Trophoblast cell (in vitro differentiated cells and primary cell): ENCODE data around the gene NFIB.
A peak's percentile ranks its signal among the peaks of the same experiment; 100 is the strongest.

Experiments used
- DNase-seq, 2 donors: peaks; one replicate each; pipeline ENCODE4 v3.0.0-alpha.2; 2016
- H2AFZ ChIP-seq: 2 replicates; pipeline ENCODE4 v1.6.1; 2013; ENCODE audit warnings: low read length, moderate library complexity, mild to moderate bottlenecking; ENCODE audit not compliant: insufficient read depth, poor library complexity
- H2AK5ac ChIP-seq: 2 replicates; pipeline ENCODE4 v1.6.1; 2013; ENCODE audit warnings: mild to moderate bottlenecking, low read length
- H2BK120ac ChIP-seq: 2 replicates; pipeline ENCODE4 v1.6.1; 2013; ENCODE audit warnings: low read length, mild to moderate bottlenecking, moderate library complexity; ENCODE audit not compliant: insufficient read depth, poor library complexity
- H2BK12ac ChIP-seq: 2 replicates; pipeline ENCODE4 v1.6.1; 2013; ENCODE audit warnings: mild to moderate bottlenecking, low read length, moderate library complexity
- H2BK5ac ChIP-seq: 2 replicates; pipeline ENCODE4 v1.6.1; 2013; ENCODE audit warnings: low read length, low read depth, moderate library complexity, mild to moderate bottlenecking; ENCODE audit not compliant: poor library complexity
- H3K14ac ChIP-seq: 2 replicates; pipeline ENCODE4 v1.6.1; 2013; ENCODE audit warnings: mild to moderate bottlenecking, low read length
- H3K18ac ChIP-seq: 2 replicates; pipeline ENCODE4 v1.6.1; 2013; ENCODE audit warnings: mild to moderate bottlenecking, low read length
- H3K23ac ChIP-seq: 2 replicates; pipeline ENCODE4 v1.6.1; 2013; ENCODE audit warnings: low read length
- H3K27ac ChIP-seq: 2 replicates; pipeline ENCODE4 v1.5.1; 2013; ENCODE audit warnings: low read depth, mild to moderate bottlenecking, inconsistent platforms, low read length, moderate library complexity
- H3K27me3 ChIP-seq: 2 replicates; pipeline ENCODE4 v1.6.1; 2013; ENCODE audit warnings: inconsistent platforms, mild to moderate bottlenecking, low read length, moderate library complexity; ENCODE audit not compliant: insufficient read depth
- H3K36me3 ChIP-seq, 2 experiments: 1 replicate in 1 of 2; 2 replicates in 1 of 2; pipeline ENCODE4 v1.6.1; 2013; ENCODE audit warnings: low read length in 2 of 2, mild to moderate bottlenecking in 2 of 2, moderate library complexity in 1 of 2; ENCODE audit not compliant: insufficient read depth in 2 of 2, control insufficient read depth in 1 of 2
- H3K4ac ChIP-seq: 2 replicates; pipeline ENCODE4 v1.6.1; 2013; ENCODE audit warnings: low read depth, mild to moderate bottlenecking, low read length, moderate library complexity
- H3K4me1 ChIP-seq, 2 experiments: 1 replicate in 1 of 2; 2 replicates in 1 of 2; pipeline ENCODE4 v1.6.1; 2013; ENCODE audit warnings: low read length in 2 of 2, mild to moderate bottlenecking in 2 of 2, moderate library complexity in 1 of 2; ENCODE audit not compliant: insufficient read depth in 2 of 2, control insufficient read depth in 1 of 2
- H3K4me2 ChIP-seq: 2 replicates; pipeline ENCODE4 v1.6.1; 2013; ENCODE audit warnings: inconsistent platforms, mild to moderate bottlenecking, low read length, moderate library complexity
- H3K4me3 ChIP-seq: 2 replicates; pipeline ENCODE4 v1.5.1; 2013; ENCODE audit warnings: mild to moderate bottlenecking, low read depth, low read length, inconsistent platforms
- H3K79me1 ChIP-seq: one replicate; pipeline ENCODE4 v1.6.1; 2013; ENCODE audit warnings: low read length
- H3K79me2 ChIP-seq: 2 replicates; pipeline ENCODE4 v1.6.1; 2013; ENCODE audit warnings: low read length, mild to moderate bottlenecking; ENCODE audit not compliant: control insufficient read depth, insufficient read depth, poor library complexity
- H3K9ac ChIP-seq: 2 replicates; pipeline ENCODE4 v1.6.1; 2013; ENCODE audit warnings: mild to moderate bottlenecking, low read length
- H3K9me3 ChIP-seq: 2 replicates; pipeline ENCODE4 v1.6.1; 2013; ENCODE audit warnings: low read depth, mild to moderate bottlenecking, control low read depth, inconsistent platforms, low read length; ENCODE audit not compliant: insufficient read depth
- H4K12ac ChIP-seq: 2 replicates; pipeline ENCODE4 v1.6.1; 2013; ENCODE audit warnings: low read depth, mild to moderate bottlenecking, low read length, moderate library complexity
- H4K8ac ChIP-seq: 2 replicates; pipeline ENCODE4 v1.6.1; 2013; ENCODE audit warnings: low read depth, mild to moderate bottlenecking, low read length, moderate library complexity
- H4K91ac ChIP-seq: one replicate; pipeline ENCODE4 v1.6.1; 2013; ENCODE audit warnings: low read depth, mild to moderate bottlenecking, low read length, moderate library complexity
- WGBS: extraction: QIAGEN DNeasy Blood & Tissue Kit; methylation state at CpG from one replicate; pipeline ENCODE4 v1.1.7; 2013; ENCODE audit warnings: missing lambda C conversion rate; ENCODE audit not compliant: insufficient read length, insufficient coverage; ENCODE audit errors: extremely low coverage; 5-methylcytosine and 5-hydroxymethylcytosine counted together

Gene NFIB

GRCh38 chr9:14064940-14065339 lies 249.0 kb downstream of the NFIB start:
- peaks cover 2% of the 10 kb centered on the region for H3K9me3 ChIP-seq
- no peak overlapping the region for H2BK120ac ChIP-seq
- H3K79me2 ChIP-seq = no peaks in the 10 kb centered on the region
- H3K27ac ChIP-seq = no peak overlapping the region
- no peak overlapping the region for H4K12ac ChIP-seq
- H3K14ac ChIP-seq = no peak overlapping the region
- H3K4me3 ChIP-seq = no peak overlapping the region
- no peaks in the 10 kb centered on the region for H3K36me3 ChIP-seq
- no peak overlapping the region for H3K4ac ChIP-seq
- no peak overlapping the region for H4K8ac ChIP-seq
- no peak overlapping the region for H3K23ac ChIP-seq
- no peak overlapping the region for H2AK5ac ChIP-seq
- WGBS = no CpG with 5 or more reads among the region's 2 CpGs
- H2BK5ac ChIP-seq = no peak overlapping the region
- H4K91ac ChIP-seq = no peak overlapping the region
- no peak overlapping the region for H2BK12ac ChIP-seq
- no peak overlapping the region for H2AFZ ChIP-seq
- H3K79me1 ChIP-seq = no peaks in the 10 kb centered on the region
- DNase-seq = no peak
- H3K9ac ChIP-seq = no peak overlapping the region
- no peaks in the 10 kb centered on the region for H3K27me3 ChIP-seq
- no peak overlapping the region for H3K18ac ChIP-seq
- H3K4me2 ChIP-seq = no peak overlapping the region
- H3K4me1 ChIP-seq = no peaks in the 10 kb centered on the region

DNA sequence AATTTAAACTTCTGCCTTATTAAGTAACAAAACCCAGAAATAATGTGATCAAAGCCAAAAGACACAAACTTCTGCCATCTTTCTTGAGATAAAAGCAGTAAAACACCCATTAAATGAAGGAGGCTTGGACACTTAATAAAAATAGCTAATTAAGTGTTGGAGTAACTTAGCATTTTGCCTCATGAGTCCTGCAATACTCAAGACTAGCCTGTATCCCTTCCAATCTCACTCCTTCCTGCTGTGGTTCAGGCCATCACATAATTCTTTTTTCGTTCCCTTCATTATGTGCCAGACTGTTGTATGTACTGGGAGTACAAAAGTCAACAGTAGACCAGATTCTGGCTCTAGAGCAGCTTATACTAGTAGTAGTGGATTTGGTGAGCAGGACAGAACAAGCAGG lies 250.2 kb downstream of the NFIB start:
- H3K14ac ChIP-seq = no peak overlapping the region
- H3K79me1 ChIP-seq = no peaks in the 10 kb centered on the region
- no peaks in the 10 kb centered on the region for H3K27me3 ChIP-seq
- H3K36me3 ChIP-seq = no peaks in the 10 kb centered on the region
- no peak overlapping the region for H3K18ac ChIP-seq
- no peak overlapping the region for H3K23ac ChIP-seq
- no peak overlapping the region for H3K4me2 ChIP-seq
- H4K12ac ChIP-seq = no peak overlapping the region
- H2BK5ac ChIP-seq = no peak overlapping the region
- no peak overlapping the region for H3K4ac ChIP-seq
- H4K8ac ChIP-seq = no peak overlapping the region
- no peak overlapping the region for H2BK120ac ChIP-seq
- H3K9me3 ChIP-seq = peaks cover 2% of the 10 kb centered on the region
- no peak overlapping the region for H2AFZ ChIP-seq
- DNase-seq = no peak
- H3K4me3 ChIP-seq = no peak overlapping the region
- H3K27ac ChIP-seq = no peak overlapping the region
- H4K91ac ChIP-seq = no peak overlapping the region
- no peak overlapping the region for H3K9ac ChIP-seq
- H2BK12ac ChIP-seq = no peak overlapping the region
- H3K79me2 ChIP-seq = no peaks in the 10 kb centered on the region
- no peak overlapping the region for H2AK5ac ChIP-seq
- no CpG with 5 or more reads among the region's 1 CpG for WGBS
- no peaks in the 10 kb centered on the region for H3K4me1 ChIP-seq

- H3K23ac ChIP-seq = no peak overlapping the region
- no peak overlapping the region for H3K14ac ChIP-seq
- no peak overlapping the region for H4K12ac ChIP-seq
- H3K36me3 ChIP-seq = no peaks in the 10 kb centered on the region
- H2BK5ac ChIP-seq = no peak overlapping the region
- no peak overlapping the region for H2BK12ac ChIP-seq
- H2BK120ac ChIP-seq = no peak overlapping the region
- H2AFZ ChIP-seq = no peak overlapping the region
- no peak overlapping the region for H3K18ac ChIP-seq
- H3K79me1 ChIP-seq = no peaks in the 10 kb centered on the region
- H4K91ac ChIP-seq = no peak overlapping the region
- H3K9ac ChIP-seq = no peak overlapping the region
- no CpG with 5 or more reads among the region's 9 CpGs for WGBS
- H4K8ac ChIP-seq = no peak overlapping the region
- no peak overlapping the region for H3K27ac ChIP-seq
- no peak overlapping the region for H3K4me2 ChIP-seq
- H2AK5ac ChIP-seq = no peak overlapping the region
- peaks cover 2% of the 10 kb centered on the region for H3K9me3 ChIP-seq
- H3K4me3 ChIP-seq = no peak overlapping the region
- H3K4ac ChIP-seq = no peak overlapping the region
- H3K27me3 ChIP-seq = no peaks in the 10 kb centered on the region
- peak; percentile 53 to 80 for DNase-seq
- no peaks in the 10 kb centered on the region for H3K79me2 ChIP-seq
- no peaks in the 10 kb centered on the region for H3K4me1 ChIP-seq
Observed at GRCh38 chr9:14062586-14063221, 251.2 kb downstream of the NFIB start.

DNA sequence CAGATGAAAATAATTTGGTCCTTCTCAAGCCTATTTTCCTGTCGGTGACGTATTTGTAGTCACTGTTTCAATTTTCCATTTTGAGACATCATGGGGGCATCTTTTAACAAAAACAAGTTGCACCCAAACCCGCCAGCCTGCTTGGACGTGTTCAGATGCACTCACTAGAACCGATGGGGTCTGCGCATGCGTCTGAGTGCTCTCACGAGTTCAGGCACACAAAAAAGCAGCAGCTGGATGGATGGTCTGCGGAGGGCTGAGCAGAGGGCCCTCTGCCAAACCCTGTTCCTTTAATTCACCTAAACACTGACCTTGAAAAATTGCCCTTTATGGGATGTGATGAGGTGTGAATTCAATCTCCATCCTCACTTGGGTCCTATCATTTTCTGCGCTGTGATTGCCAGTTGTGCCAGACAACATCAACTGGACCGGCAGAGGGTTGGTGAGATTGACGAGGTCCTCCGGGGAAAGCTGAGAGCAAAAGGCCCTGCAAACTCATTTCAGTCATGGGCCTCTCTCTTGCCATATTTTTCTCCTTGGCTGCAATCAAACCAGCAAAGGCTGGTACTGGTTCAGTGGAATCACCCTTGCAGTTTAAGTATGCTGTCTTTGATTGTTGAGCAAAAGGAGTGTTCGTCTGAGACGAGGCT lies 251.9 kb downstream of the NFIB start:
- Histone ChIP-seq H3K4ac (no peak overlapping the region), H3K4me2 (no peak overlapping the region), H3K23ac (no peak overlapping the region), H3K14ac (no peak overlapping the region), H3K79me1 (no peaks in the 10 kb centered on the region), H3K4me1 (no peaks in the 10 kb centered on the region), H3K27me3 (no peaks in the 10 kb centered on the region), H3K4me3 (no peak overlapping the region), H3K9ac (no peak overlapping the region), H3K79me2 (no peaks in the 10 kb centered on the region), H4K8ac (no peak overlapping the region), H3K18ac (no peak overlapping the region), H2BK12ac (no peak overlapping the region), H3K27ac (no peak overlapping the region), H3K9me3 (peaks cover 2% of the 10 kb centered on the region), H4K91ac (no peak overlapping the region), H3K36me3 (no peaks in the 10 kb centered on the region), H2BK120ac (no peak overlapping the region), H2BK5ac (no peak overlapping the region), H2AK5ac (no peak overlapping the region), H2AFZ (no peak overlapping the region), H4K12ac (no peak overlapping the region)
- WGBS = no CpG with 5 or more reads among the region's 15 CpGs
- no peak for DNase-seq
